Astrocyte of the cerebellum (primary cell): ENCODE results near the gene OR1N2.
"Not testable (repeated sequence)": the region's sequence is repeated elsewhere in the genome, so short reads cannot be mapped to it uniquely, and the experiment has no call there.

Source experiments
- DNase-seq: peaks from one replicate; pipeline ENCODE4 v3.0.0-alpha.2; 2011; ENCODE audit warnings: low read depth
- H3K4me3 ChIP-seq: 2 replicates; pipeline ENCODE4 v1.5.1; 2011; ENCODE audit warnings: mild to moderate bottlenecking, low read depth, low read length, moderate library complexity
- CTCF ChIP-seq: IDR thresholded peaks from 2 replicates; pipeline ENCODE4 v1.5.1; 2012; ENCODE audit warnings: low read length, low read depth, moderate library complexity, mild to moderate bottlenecking; ENCODE audit errors: missing control alignments
- in situ Hi-C: cut with HindIII; loops from 2 replicates; pipeline ENCODE4 v1.10.0; 2017; ENCODE audit warnings: low sequenced_read_pairs

The OR1N2 gene

GRCh38 chr9:122562134-122562760 is 9.3 kb downstream of the OR1N2 start:
- no peak for DNase-seq
- no peak overlapping the region for H3K4me3 ChIP-seq
- TF ChIP-seq CTCF = no peak
- in situ Hi-C loops = no loop called here

- H3K4me3 ChIP-seq = no peak overlapping the region
- in situ Hi-C loops = no loop called here
- DNase-seq = no peak
- no peak for TF ChIP-seq CTCF
Measured at GRCh38 chr9:122567901-122568300, 15.0 kb downstream of the OR1N2 start.

GRCh38 chr9:122572456-122572855 is 19.5 kb downstream of the OR1N2 start:
- no peak overlapping the region for H3K4me3 ChIP-seq
- in situ Hi-C loops = no loop called here
- no peak for DNase-seq
- TF ChIP-seq CTCF = no peak

GRCh38 chr9:122579874-122580273 is 27.0 kb downstream of the OR1N2 start:
- in situ Hi-C loops = no loop called here
- no peak for TF ChIP-seq CTCF
- DNase-seq = no peak
- H3K4me3 ChIP-seq = no peak overlapping the region

GRCh38 chr9:122580360-122580759 is 27.4 kb downstream of the OR1N2 start:
- no peak for TF ChIP-seq CTCF
- in situ Hi-C loops = no loop called here
- peak; percentile 11 for DNase-seq
- H3K4me3 ChIP-seq = no peak overlapping the region

- in situ Hi-C loops, DNase-seq, H3K4me3 ChIP-seq: not testable (repeated sequence)
Measured at GRCh38 chr9:122583284-122583683, 30.4 kb downstream of the OR1N2 start, which contains the start of gene OR1L8. OR1L8 (minus strand) TSS chr9:122583384; CDS start chr9:122568477, 14,907 bp downstream.
